Loucy (cell line): Measurements from ENCODE around the gene MS4A18.

Experiments used
- H2AFZ ChIP-seq: fragments of 200-600 bp; sonication (generic); 2 replicates; pipeline ENCODE4 v1.6.0; 2016; ENCODE audit warnings: antibody characterized with exemption, mild to moderate bottlenecking, low read length, moderate library complexity
- H3F3A ChIP-seq: fragments of 200-600 bp; 2 replicates; pipeline ENCODE4 v1.6.0; 2016; ENCODE audit warnings: antibody characterized with exemption, low read depth, mild to moderate bottlenecking
- H3K27me3 ChIP-seq: fragments of 200-600 bp; sonication (generic); 2 replicates; pipeline ENCODE4 v1.6.1; 2014; ENCODE audit warnings: low read length, mild to moderate bottlenecking; ENCODE audit not compliant: insufficient read depth, poor library complexity, severe bottlenecking
- H3K36me3 ChIP-seq: fragments of 200-600 bp; sonication (generic); 2 replicates; pipeline ENCODE4 v1.6.1; 2016; ENCODE audit warnings: low read length; ENCODE audit not compliant: insufficient read depth
- H3K4me1 ChIP-seq: fragments of 200-600 bp; sonication (generic); 2 replicates; pipeline ENCODE4 v1.5.1; 2014; ENCODE audit warnings: low read length, mild to moderate bottlenecking; ENCODE audit not compliant: insufficient read depth, poor library complexity, severe bottlenecking
- H3K4me2 ChIP-seq: fragments of 200-600 bp; sonication (generic); 2 replicates; pipeline ENCODE4 v1.6.0; 2014; ENCODE audit warnings: antibody characterized with exemption, low read length, low read depth, mild to moderate bottlenecking; ENCODE audit not compliant: poor library complexity, severe bottlenecking
- H3K4me3 ChIP-seq: fragments of 200-600 bp; sonication (generic); 2 replicates; pipeline ENCODE4 v1.5.1; 2014; ENCODE audit warnings: low read length, mild to moderate bottlenecking, mixed read lengths; ENCODE audit not compliant: poor library complexity, severe bottlenecking
- H3K79me2 ChIP-seq: fragments of 200-600 bp; sonication (generic); 2 replicates; pipeline ENCODE4 v1.6.1; 2014; ENCODE audit warnings: low read length; ENCODE audit not compliant: insufficient read depth
- H3K9ac ChIP-seq: fragments of 200-600 bp; sonication (generic); 2 replicates; pipeline ENCODE4 v1.6.0; 2014; ENCODE audit warnings: mild to moderate bottlenecking, low read depth, low read length, moderate library complexity; ENCODE audit not compliant: poor library complexity, severe bottlenecking
- H3K9me2 ChIP-seq: fragments of 200-600 bp; sonication (generic); replicated peaks from 2 replicates; pipeline ENCODE4 v1.6.1; 2016; ENCODE audit warnings: low read depth, low read length, mixed read lengths
- H3K9me3 ChIP-seq: fragments of 200-600 bp; sonication (generic); 2 replicates; pipeline ENCODE4 v1.6.1; 2014; ENCODE audit warnings: mild to moderate bottlenecking, antibody characterized with exemption, low read length, low read depth; ENCODE audit not compliant: insufficient read depth
- H4K20me1 ChIP-seq: fragments of 200-600 bp; sonication (generic); 2 replicates; pipeline ENCODE4 v1.6.0; 2014; ENCODE audit warnings: antibody characterized with exemption, low read length, mild to moderate bottlenecking; ENCODE audit not compliant: insufficient read depth, poor library complexity, severe bottlenecking
- CTCF ChIP-seq: fragments of 200-600 bp; sonication (generic); conservative IDR thresholded peaks from 2 replicates; pipeline ENCODE4 v1.5.1; 2014; ENCODE audit warnings: mild to moderate bottlenecking, antibody characterized with exemption, low read length
- EZH2phosphoT487 ChIP-seq: fragments of 200-600 bp; IDR thresholded peaks from 2 replicates; pipeline ENCODE4 v1.6.1; 2018; ENCODE audit warnings: antibody characterized with exemption, mild to moderate bottlenecking, moderate library complexity, borderline replicate concordance

Gene MS4A18

GRCh38 chr11:60748821-60749220 is 24.3 kb downstream of the MS4A18 start:
- TF ChIP-seq CTCF, result no peak
- TF ChIP-seq EZH2phosphoT487, result no peak
- H2AFZ ChIP-seq, result no peak overlapping the region

GRCh38 chr11:60750911-60751310 is 26.4 kb downstream of the MS4A18 start:
- no peaks in the 10 kb centered on the region for H3K9me2 ChIP-seq
- H3K4me1 ChIP-seq, result no peaks in the 10 kb centered on the region
- H4K20me1 ChIP-seq, result no peaks in the 10 kb centered on the region
- H2AFZ ChIP-seq, result no peak overlapping the region
- no peaks in the 10 kb centered on the region for H3K9me3 ChIP-seq
- no peaks in the 10 kb centered on the region for H3K79me2 ChIP-seq
- no peaks in the 10 kb centered on the region for H3K36me3 ChIP-seq
- H3F3A ChIP-seq, result no peaks in the 10 kb centered on the region
- TF ChIP-seq EZH2phosphoT487 (no peak), CTCF (no peak)
- no peaks in the 10 kb centered on the region for H3K27me3 ChIP-seq
- no peak overlapping the region for H3K4me2 ChIP-seq
- H3K4me3 ChIP-seq, result no peak overlapping the region
- H3K9ac ChIP-seq, result no peak overlapping the region

More at GRCh38 chr11:60748821-60749220, 24.3 kb downstream of the MS4A18 start:
- Histone ChIP-seq H4K20me1 (no peaks in the 10 kb centered on the region), H3K9me2 (no peaks in the 10 kb centered on the region), H3K4me1 (no peaks in the 10 kb centered on the region), H3K36me3 (no peaks in the 10 kb centered on the region), H3K27me3 (no peaks in the 10 kb centered on the region), H3K9ac (no peak overlapping the region), H3K79me2 (no peaks in the 10 kb centered on the region), H3F3A (no peaks in the 10 kb centered on the region), H3K9me3 (no peaks in the 10 kb centered on the region), H3K4me2 (no peak overlapping the region), H3K4me3 (no peak overlapping the region)

- Histone ChIP-seq H4K20me1 (no peaks in the 10 kb centered on the region), H3K36me3 (no peaks in the 10 kb centered on the region), H3F3A (no peaks in the 10 kb centered on the region), H3K4me2 (no peak overlapping the region), H2AFZ (no peak overlapping the region), H3K79me2 (no peaks in the 10 kb centered on the region), H3K9me3 (no peaks in the 10 kb centered on the region), H3K27me3 (no peaks in the 10 kb centered on the region), H3K4me3 (no peak overlapping the region), H3K9ac (no peak overlapping the region), H3K4me1 (no peaks in the 10 kb centered on the region), H3K9me2 (no peaks in the 10 kb centered on the region)
- TF ChIP-seq CTCF, result no peak
- TF ChIP-seq EZH2phosphoT487, result no peak
Observed at GRCh38 chr11:60753309-60753708, 28.8 kb downstream of the MS4A18 start.
